Measurements from ENCODE around the gene MIA.
"Not testable (repeated sequence)": the region's sequence is repeated elsewhere in the genome, so short reads cannot be mapped to it uniquely, and the experiment has no call there.

The MIA gene

DNA sequence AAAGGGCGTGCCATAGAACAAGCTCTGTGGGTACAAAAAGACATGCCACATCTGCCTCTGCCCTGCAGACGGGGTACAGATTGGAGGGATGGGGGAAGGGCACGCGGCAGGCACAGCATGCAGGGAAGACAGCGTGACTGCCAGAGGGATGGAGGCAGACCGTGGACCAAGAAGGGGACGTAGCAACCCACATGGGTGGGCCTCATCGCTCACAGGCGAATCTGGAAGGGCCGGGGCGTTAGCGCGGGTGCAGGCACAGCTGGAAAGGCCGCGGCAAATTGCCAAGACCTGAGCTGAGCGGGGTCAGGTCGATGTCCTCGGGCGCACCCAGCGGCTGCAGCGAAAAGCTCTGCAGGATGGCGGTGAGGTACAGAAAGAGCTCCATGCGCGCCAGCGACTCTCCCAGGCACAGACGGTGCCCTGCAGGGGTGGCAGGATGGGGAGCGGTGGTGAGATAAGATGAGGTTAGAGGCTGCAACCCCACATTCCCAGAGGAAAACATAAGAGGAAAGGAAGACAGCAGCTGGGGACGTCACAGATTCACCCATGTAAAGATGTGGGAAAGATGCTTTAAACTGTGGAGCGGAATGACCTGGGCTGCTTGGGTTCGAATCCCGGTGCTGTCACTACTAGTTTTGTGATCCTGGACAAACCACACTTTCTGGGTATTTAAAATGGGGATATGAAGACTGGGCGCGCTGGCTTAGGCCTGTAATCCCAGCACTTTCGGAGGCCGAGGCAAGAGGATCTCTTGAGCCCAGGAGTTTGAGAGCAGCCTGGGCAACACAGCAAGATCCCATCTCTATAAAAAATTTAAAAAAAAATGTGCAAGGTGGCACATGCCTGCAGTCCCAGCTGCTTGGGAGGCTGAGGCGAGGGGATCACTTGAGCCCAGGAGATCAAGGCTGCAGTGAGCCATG lies 43.4 kb downstream of the MIA start:
- FAIRE-seq; DNase-seq (ENCODE audit: low spot score): not testable (repeated sequence)

DNA sequence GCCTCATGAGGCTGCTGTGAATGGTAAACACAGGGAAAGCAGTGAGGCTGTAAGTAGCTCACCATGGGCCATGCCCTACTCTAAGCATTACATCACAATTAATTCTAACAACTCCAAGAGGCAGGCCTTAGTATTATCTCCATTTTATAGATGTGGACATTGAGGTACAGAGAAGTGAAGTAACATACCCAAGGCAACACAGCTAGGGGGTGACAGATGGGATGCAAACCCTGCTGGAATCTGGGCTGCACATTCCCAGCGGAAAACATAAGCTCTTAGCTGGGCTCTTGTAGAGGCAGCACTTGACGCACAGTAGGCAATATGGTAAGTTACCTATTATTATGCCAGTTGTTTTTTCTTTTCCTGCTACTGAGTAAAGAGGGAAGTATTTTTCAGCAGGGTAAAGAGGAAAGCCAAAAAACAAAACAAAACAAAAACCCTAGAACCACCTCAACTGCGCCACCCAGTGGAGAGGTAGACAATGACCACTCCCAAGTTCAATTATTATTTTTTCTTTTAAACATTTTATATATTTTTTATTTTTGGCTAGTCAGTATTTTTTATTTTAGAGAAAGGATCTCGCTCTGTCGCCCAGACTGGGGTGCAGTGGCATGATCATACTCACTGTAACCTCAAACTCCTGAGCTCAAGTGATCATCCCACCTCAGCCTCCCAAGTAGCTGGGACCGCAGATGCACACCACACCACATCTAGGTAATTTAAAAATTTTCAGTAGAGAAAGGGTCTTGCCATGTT lies 44.3 kb downstream of the MIA start:
- not testable (repeated sequence) for DNase-seq (ENCODE audit: low spot score); FAIRE-seq

DNA sequence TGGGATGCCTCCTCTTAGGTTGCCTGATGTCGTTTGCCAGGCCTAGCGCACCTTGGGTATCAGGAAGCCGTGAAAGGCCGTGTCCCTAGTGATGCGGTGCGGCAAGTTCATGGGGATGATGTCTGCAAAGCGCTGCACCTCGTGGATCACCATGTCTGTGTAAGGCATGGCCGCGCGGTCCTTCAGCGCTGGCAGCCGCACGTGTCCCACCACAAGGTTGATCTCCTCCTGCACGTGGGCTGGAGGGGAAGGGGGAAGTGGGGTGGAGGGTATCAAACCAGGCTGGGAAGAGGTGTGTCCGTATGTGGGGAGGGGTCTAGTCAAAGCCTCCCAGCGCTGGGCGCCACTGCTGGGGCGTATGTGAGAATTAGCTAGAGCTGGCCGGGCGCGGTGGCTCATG lies 46.8 kb downstream of the MIA start:
- no peak for DNase-seq (ENCODE audit: low spot score)
- no peak for FAIRE-seq

DNA sequence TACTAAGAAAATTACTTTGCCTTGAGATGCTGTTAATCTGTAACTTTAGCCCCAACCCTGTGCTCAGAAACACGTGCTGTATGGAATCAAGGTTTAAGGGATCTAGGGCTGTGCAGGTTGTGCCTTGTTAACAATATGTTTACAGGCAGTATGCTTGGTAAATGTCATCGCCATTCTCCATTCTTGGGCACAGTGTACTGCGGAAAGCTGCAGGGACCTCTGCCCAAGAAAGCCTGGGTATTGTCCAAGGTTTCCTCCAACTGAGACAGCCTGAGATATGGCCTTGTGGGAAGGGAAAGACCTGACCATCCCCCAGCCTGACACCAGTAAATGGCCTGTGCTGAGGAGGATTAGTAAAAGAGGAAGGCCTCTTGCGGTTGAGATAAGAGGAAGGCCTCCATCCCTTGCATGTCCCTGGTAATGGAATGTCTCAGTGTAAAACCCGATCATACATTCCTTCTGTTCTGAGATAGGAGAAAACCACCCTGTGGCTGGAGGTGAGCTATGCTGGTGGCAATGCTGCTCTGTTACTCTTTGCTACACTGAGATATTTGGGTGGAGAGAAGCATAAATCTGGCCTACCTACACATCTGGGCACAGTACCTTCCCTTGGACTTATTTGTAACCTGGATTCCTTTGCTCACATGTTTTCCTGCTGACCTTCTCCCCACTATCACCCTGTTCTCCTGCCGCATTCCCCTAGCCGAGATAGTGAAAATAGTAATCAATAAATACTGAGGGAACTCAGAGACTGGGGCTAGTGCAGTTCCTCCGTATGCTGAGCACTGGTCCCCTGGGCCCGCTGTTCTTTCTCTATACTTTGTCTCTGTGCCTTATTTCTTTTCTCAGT lies 47.6 kb downstream of the MIA start:
- DNase-seq (ENCODE audit: low spot score) = peak; percentile 72
- FAIRE-seq = not testable (repeated sequence)

- not testable (repeated sequence) for DNase-seq (ENCODE audit: low spot score); FAIRE-seq
Observed at GRCh38 chr19:40824916-40825315, 49.6 kb downstream of the MIA start.

DNA sequence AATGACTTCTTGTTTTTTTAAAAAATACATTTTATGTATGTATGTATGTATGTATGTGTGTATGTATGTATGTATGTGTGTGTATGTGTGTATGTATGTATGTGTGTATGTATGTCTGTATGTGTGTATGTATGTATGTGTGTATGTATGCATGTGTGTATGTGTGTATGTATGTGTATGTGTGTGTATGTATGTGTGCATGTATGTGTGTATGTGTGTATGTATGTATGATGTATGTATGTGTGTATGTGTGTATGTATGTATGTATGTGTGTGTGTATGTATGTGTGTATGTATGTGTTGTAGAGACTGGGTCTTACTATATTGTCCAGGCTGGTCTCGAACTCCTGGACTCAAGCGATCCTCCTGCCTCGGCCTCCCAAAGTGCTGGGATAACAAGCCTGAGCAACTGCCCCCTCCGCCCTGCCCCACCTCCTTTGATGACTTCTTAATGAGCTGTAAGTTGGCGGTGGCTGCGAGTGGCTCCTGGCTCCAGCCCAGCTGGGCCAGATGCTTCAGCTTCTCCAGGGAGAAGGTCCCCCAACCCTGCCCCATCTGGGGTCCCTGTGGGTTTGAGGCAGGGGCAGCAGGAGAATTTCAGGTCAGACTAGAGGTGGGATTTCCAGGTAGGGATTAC lies 50.3 kb downstream of the MIA start:
- not testable (repeated sequence) for FAIRE-seq; DNase-seq (ENCODE audit: low spot score)

- not testable (repeated sequence) for DNase-seq (ENCODE audit: low spot score); FAIRE-seq
Observed at GRCh38 chr19:40826312-40826698, 51.0 kb downstream of the MIA start.

DNA sequence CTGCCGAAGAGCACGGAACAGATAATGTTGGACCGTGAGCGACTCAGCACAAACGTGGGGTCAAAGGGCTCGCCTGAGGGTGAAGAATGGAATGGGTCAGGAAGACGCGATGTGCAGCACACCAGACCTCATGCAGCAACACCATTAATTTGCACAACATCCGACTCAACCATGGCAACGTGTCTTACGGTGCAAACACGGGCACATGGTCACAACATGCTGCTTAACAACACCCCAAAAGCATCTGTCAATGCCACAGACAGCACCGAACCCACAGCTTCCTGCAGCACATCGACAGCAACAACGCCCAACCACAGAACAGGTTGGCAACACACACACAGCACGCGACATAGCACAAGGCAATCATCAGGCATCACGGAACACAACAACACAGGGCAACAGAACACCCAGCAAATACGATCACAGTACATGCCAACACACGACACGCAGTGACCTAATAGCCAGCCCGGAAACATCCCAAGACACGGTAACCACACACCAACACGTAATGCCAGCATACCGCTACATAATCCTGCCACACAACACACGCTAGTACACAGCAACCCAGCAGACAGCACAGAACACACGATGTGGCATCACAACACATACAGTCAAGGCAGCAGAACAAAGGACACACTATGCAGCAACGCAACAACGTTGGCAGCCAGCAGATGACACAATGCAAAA lies 51.5 kb downstream of the MIA start:
- not testable (repeated sequence) for DNase-seq (ENCODE audit: low spot score); FAIRE-seq

All from RCC 7860 (cell line).